ENCODE measurements around the gene CES2. TPM values are rescaled to one million over a fixed set of nuclear protein-coding genes. Genes with fewer than 3 reads are reported as not detected.

The CES2 gene
- total and polyA plus RNA-seq, 2 of the 8 experiments (the other 6 are each of a cell fraction or from before 2014, with no cell fraction given), result 8.6 to 14.7 TPM

DNA sequence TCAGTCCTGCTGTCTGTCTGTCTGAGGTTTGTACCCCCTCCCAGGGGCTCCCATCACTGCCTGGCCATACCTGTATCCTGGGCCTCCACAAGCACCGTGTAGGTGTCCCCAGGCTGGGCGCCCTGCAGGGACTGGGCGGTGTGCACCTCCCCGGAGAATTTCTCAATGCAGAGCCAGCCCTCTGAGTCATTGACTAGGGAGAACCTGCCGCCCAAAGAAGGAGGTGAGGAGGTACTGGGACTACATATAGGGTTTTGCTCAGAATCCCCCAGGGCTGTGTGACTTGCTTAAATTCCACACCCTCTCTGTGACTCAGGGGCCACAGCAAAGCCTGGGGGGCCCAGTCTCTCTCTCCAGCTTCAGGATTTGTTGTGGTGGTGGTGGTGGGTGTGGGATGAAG is 24.2 kb upstream of the CES2 start:
- no peak overlapping the region for H3K9ac ChIP-seq (replicated peaks in 1 of 4; ENCODE audit: extremely low read depth in 1 of 4, low read depth in 3 of 4, low read length in 3 of 4)
- H4K5ac ChIP-seq (ENCODE audit: insufficient read length, low read depth, low read length), result no peak overlapping the region
- no peak overlapping the region for H2BK20ac ChIP-seq (ENCODE audit: low read length)
- H3K23ac ChIP-seq (ENCODE audit: insufficient read length), result no peak overlapping the region
- no peaks in the 10 kb centered on the region for H3K9me3 ChIP-seq (ENCODE audit: insufficient read depth in 2 of 2, low read depth in 1 of 2, low read length in 1 of 2)
- H2AK5ac ChIP-seq (ENCODE audit: low read depth, low read length), result no peak overlapping the region
- POLR2A ChIA-PET (ENCODE audit: partially characterized antibody), result interaction anchor here (0.7 to 1.7 kb wide), 2 partner anchors 13 to 25 kb away, joined by 3 to 5 read pairs; no protein-coding TSS in a partner anchor
- CTCF ChIA-PET (ENCODE audit: partially characterized antibody), result interaction anchor here (0.5 to 42.0 kb wide), 12 partner anchors 5 to 262 kb away, joined by 3 to 1009 read pairs (median 9); partner anchors contain the start of genes CDH16, CES3, CIAO2B and PDP2
- H3K36me3 ChIP-seq (ENCODE audit: control insufficient read depth in 2 of 4, insufficient read depth in 4 of 4, low read length in 3 of 4), result no peaks in the 10 kb centered on the region
- no peak overlapping the region for H3K4me3 ChIP-seq (ENCODE audit: extremely low read depth in 1 of 4, insufficient read depth in 2 of 4, low read depth in 3 of 4, low read length in 4 of 4)
- no peaks in the 10 kb centered on the region for H3K79me2 ChIP-seq (ENCODE audit: control insufficient read depth in 1 of 2, insufficient read depth in 2 of 2, low read length in 2 of 2)
- no peak overlapping the region for H3K27ac ChIP-seq (ENCODE audit: low read depth, low read length)
- no peak overlapping the region for H2BK12ac ChIP-seq (ENCODE audit: low read depth, low read length)
- no peak overlapping the region for H3K18ac ChIP-seq (ENCODE audit: extremely low read depth, low read length)
- H4K8ac ChIP-seq (ENCODE audit: extremely low read depth, insufficient read depth, low read length), result no peak overlapping the region
- WGBS, 2 experiments (ENCODE audit: extremely low coverage in 1 of 2, insufficient coverage in 1 of 2, insufficient read length in 1 of 2, insufficient replicate concordance in 2 of 2, low coverage in 1 of 2, low lambda C conversion rate in 2 of 2, missing lambda C conversion rate in 1 of 2), result 92% methylated on average over 5 of the region's 5 CpGs; no CpG with 5 or more reads in 1 of the 2 experiments
- peaks cover 3% of the 10 kb centered on the region; the same call in 1 of the 2 replicates for H3K23me2 ChIP-seq (ENCODE audit: low read depth, low read length)
- H3K4me1 ChIP-seq (replicated peaks in 1 of 4; ENCODE audit: control insufficient read depth in 3 of 4, insufficient read depth in 4 of 4, low read length in 3 of 4), result peaks cover 0 to 3% (median 0%) of the 10 kb centered on the region in 4 experiments; a peak in 1 of 7 replicates
- no peak overlapping the region for H3K4me2 ChIP-seq (ENCODE audit: insufficient read depth in 1 of 2, low read depth in 2 of 2, low read length in 2 of 2)
- H3K4ac ChIP-seq (replicated peaks; ENCODE audit: insufficient read length, low read depth, low read length), result no peak overlapping the region
- no peaks in the 10 kb centered on the region for H3K79me1 ChIP-seq (ENCODE audit: low read depth, low read length)
- H3K14ac ChIP-seq (ENCODE audit: insufficient read length), result no peak overlapping the region
- H3K56ac ChIP-seq (replicated peaks; ENCODE audit: insufficient read length, low read depth, low read length), result no peak overlapping the region
- no peak for DNase-seq (ENCODE audit: low read depth in 1 of 2, low spot score in 2 of 2)
- no peak overlapping the region for H2BK5ac ChIP-seq (ENCODE audit: low read depth, low read length)
- H2BK120ac ChIP-seq (replicated peaks; ENCODE audit: low read depth, low read length), result no peak overlapping the region
- H4K20me1 ChIP-seq (replicated peaks in 1 of 2; ENCODE audit: control insufficient read depth in 1 of 2, insufficient read depth in 2 of 2, low read length in 2 of 2), result peaks cover 0 to 4% of the 10 kb centered on the region in 2 experiments
- FAIRE-seq, result no peak
- no peaks in the 10 kb centered on the region; a peak in 3 of 7 replicates for H3K27me3 ChIP-seq (replicated peaks in 1 of 4; ENCODE audit: control insufficient read depth in 3 of 4, extremely low read depth in 1 of 4, insufficient read depth in 3 of 4, low read length in 3 of 4)
- no peak overlapping the region for H2BK15ac ChIP-seq (ENCODE audit: low read length)
- H2AFZ ChIP-seq (ENCODE audit: low read length), result no peak overlapping the region
- H4K91ac ChIP-seq (replicated peaks; ENCODE audit: insufficient read length, low read length), result no peak overlapping the region
- no peak for TF ChIP-seq HDAC2 (IDR thresholded peaks at IDR 0.05; ENCODE audit: borderline replicate concordance in 1 of 2, low read depth in 2 of 2, low read length in 2 of 2)
- TF ChIP-seq CEBPB (IDR thresholded peaks at IDR 0.05; ENCODE audit: low read depth, low read length), result no peak
- TF ChIP-seq NRF1 (IDR thresholded peaks at IDR 0.05; ENCODE audit: low read depth, low read length), result no peak
- TF ChIP-seq SAP30 (IDR thresholded peaks at IDR 0.05; ENCODE audit: insufficient read depth, insufficient replicate concordance, low read length), result no peak
- TF ChIP-seq RBBP5 (IDR thresholded peaks at IDR 0.05; ENCODE audit: borderline replicate concordance, low read depth, low read length), result no peak
- no peak for TF ChIP-seq TCF12 (IDR thresholded peaks at IDR 0.05; ENCODE audit: low read depth, low read length)
- TF ChIP-seq YY1 (IDR thresholded peaks at IDR 0.05; ENCODE audit: low read depth, low read length), result no peak
- TF ChIP-seq, protein P1, sequence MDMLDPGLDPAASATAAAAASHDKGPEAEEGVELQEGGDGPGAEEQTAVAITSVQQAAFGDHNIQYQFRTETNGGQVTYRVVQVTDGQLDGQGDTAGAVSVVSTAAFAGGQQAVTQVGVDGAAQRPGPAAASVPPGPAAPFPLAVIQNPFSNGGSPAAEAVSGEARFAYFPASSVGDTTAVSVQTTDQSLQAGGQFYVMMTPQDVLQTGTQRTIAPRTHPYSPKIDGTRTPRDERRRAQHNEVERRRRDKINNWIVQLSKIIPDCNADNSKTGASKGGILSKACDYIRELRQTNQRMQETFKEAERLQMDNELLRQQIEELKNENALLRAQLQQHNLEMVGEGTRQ (IDR thresholded peaks at IDR 0.05; ENCODE audit: low read length), result no peak
- no peak for TF ChIP-seq CTBP2 (IDR thresholded peaks at IDR 0.05; ENCODE audit: borderline replicate concordance, insufficient read depth, insufficient read length, low read length)
- no peak for TF ChIP-seq BRCA1 (IDR thresholded peaks at IDR 0.05; ENCODE audit: low read depth, low read length)
- no peak for TF ChIP-seq CREB1 (IDR thresholded peaks at IDR 0.05)
- TF ChIP-seq POU5F1 (IDR thresholded peaks at IDR 0.05; ENCODE audit: low read depth, low read length), result no peak
- no peak for TF ChIP-seq GTF2F1 (IDR thresholded peaks at IDR 0.05; ENCODE audit: borderline replicate concordance, low read depth, low read length)

Data from H1 (cell line).